ENCODE measurements around the gene KIAA1210.

DNA sequence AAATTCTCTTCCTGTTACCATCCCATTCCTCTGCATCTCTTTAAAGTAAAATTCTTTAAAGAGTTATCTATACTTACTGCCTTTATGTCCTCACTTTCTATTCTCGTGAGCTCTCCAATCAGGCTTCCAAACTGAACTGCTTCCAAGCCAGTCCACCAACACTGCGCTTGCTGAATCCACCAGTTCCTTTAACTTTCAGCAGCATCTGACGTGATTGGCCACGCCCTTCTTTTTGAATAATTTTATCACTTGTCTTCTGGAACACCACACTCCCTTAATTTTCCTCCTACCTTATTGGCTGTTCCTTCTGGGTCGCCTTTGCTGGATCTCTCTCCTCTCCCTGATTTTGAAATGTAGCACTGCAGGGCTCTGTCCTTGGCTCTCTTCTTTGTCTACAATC is at the start of gene KIAA1210:
- TF ChIP-seq, protein P1, sequence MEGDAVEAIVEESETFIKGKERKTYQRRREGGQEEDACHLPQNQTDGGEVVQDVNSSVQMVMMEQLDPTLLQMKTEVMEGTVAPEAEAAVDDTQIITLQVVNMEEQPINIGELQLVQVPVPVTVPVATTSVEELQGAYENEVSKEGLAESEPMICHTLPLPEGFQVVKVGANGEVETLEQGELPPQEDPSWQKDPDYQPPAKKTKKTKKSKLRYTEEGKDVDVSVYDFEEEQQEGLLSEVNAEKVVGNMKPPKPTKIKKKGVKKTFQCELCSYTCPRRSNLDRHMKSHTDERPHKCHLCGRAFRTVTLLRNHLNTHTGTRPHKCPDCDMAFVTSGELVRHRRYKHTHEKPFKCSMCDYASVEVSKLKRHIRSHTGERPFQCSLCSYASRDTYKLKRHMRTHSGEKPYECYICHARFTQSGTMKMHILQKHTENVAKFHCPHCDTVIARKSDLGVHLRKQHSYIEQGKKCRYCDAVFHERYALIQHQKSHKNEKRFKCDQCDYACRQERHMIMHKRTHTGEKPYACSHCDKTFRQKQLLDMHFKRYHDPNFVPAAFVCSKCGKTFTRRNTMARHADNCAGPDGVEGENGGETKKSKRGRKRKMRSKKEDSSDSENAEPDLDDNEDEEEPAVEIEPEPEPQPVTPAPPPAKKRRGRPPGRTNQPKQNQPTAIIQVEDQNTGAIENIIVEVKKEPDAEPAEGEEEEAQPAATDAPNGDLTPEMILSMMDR (conservative IDR thresholded peaks at IDR 0.05 in 1 of 2, IDR thresholded peaks at IDR 0.05 in 1 of 2; ENCODE audit: extremely low read depth in 1 of 2, insufficient read depth in 1 of 2, low read depth in 1 of 2, low read length in 2 of 2) = no peak
- TF ChIP-seq EZH2 (IDR thresholded peaks at IDR 0.05; ENCODE audit: borderline replicate concordance, low read length) = no peak
